Activated CD4-positive, alpha-beta T cell treated with anti-CD3 and anti-CD28 coated beads for 4 hours (primary cell): ENCODE measurements around the gene SMO.

Experiments used
- DNase-seq, 2 donors: peaks; one replicate each; pipeline ENCODE4 v3.0.0-alpha.2; 2020

SMO gene

DNA sequence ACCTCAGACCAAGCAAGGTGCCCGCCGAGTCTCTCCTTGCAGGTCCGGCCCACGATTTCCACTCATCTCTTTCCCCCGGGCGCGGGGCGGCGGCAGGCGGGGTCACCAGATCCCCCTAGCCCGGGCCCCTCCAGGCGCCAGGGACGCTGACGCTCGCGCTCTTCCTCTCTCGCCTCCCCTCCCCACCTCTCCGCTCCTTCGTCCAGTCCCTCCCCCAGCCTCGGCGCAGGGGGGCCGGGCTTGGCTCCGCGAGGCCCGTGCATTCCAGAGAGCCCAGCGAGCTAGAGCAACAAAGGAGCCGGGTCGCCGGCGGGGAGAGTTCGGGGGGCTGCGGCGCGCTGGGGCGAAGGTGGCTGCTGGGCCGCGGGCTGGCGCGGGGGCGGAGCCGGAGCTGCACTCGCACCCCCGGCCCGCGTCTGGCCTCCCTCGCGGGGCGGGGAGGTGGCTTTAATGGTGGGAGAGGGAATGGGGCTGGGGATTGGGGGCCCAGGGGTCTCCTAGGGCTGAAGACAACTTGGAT lies at the start of gene SMO:
Gene SMO (plus strand): TSS at position 262 of the 520 bp plus-strand sequence. CDS start 519 bp downstream, outside the sequence.
- DNase-seq = no peak

DNA sequence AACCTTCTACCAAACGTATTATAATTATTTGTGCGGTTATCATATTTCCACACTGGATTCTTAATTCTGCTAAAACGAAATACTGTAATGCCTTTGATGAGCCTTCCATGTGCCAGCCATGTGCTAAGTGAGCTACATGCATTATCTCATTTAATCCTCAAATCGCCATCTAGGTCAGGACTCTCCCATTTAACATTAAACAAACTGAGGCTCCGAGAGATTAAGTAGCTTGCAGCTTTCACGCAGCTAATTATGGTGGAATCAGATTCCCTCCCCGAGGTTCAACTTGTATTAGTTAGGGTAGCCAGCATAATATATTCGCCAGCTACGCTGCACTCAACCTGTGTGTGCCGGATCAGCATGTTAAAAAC lies 44.7 kb upstream of the SMO start:
- no peak for DNase-seq

DNA sequence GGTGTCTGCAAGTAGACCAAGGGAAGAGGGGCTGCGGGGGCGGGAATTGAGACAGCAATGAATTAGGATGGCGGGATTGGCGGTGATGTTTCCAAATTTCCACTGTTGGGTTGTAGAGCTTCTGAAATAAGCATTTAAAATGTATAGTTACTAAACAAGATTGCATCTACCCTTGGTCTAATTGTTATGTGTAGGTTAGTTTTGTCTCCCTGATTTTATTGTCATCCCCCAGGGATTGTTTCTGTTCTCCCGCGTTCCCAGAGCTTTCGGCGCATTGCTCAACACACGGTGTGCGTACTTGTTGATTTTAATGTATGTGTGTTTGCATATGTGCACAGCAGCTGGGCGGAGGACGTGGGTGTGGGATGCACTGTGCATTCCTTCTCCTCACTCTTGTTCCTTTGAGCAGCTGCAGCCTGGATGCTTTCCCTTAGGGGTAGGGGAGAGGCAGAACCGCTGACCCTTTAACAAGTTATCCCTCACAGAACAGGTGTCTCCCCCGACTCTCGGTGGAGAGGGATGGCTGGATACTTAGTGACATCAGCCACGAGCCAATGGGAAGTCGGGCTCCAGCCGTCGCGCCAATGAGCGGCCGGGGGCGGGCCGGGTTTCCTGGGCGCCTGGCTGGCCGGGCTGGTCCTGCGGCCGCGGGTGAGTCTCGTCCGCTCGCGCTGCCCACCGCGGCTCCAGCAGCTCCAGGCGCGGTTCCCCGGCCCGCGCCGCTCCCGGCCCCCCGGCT lies 44.2 kb upstream of the SMO start, which contains the start of gene TSPAN33:
Gene TSPAN33 (plus strand): TSS at position 613 of the 739 bp plus-strand sequence. CDS start 274 bp downstream, outside the sequence.
- peak; percentile 42 to 43 for DNase-seq

DNA sequence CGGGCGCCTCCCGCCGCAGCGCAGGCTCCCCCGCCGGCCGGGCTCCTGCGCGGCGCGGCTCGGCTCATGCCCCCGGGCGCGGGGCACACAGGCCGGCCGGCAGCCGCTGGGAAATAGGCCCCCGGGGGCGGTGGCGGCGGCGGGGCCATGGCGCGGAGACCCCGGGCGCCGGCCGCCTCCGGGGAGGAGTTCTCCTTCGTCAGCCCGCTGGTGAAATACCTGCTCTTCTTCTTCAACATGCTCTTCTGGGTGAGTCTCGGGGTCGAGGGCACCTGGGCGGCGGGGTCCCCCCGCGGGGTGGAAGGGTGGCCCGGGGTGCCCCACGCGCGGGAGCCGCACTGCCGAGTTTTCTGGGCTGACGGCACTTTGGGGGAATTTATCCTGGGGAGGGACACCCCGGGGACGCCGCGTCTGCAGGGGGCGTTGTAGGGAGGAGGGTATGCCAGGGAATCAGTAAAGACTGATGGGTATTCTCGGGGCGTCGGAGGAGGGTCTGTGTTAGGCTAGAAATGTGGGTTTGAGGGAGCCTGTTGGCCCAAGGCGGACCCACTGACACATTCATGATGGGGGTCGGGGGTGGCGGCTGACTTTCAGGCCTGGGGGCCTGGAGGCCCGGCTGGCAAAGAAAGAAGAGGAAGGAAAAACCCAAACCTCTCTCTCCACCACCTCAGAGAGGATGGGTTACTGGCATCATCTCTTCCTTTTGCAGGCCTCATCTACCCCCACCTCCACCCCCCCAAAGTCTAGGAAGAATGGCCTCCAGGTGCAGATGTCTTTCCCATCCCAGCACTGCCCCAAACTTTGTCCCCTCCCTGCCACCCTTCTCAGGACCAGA lies 43.4 kb upstream of the SMO start:
- DNase-seq = peak in 1 of 2 donors; percentile 16

DNA sequence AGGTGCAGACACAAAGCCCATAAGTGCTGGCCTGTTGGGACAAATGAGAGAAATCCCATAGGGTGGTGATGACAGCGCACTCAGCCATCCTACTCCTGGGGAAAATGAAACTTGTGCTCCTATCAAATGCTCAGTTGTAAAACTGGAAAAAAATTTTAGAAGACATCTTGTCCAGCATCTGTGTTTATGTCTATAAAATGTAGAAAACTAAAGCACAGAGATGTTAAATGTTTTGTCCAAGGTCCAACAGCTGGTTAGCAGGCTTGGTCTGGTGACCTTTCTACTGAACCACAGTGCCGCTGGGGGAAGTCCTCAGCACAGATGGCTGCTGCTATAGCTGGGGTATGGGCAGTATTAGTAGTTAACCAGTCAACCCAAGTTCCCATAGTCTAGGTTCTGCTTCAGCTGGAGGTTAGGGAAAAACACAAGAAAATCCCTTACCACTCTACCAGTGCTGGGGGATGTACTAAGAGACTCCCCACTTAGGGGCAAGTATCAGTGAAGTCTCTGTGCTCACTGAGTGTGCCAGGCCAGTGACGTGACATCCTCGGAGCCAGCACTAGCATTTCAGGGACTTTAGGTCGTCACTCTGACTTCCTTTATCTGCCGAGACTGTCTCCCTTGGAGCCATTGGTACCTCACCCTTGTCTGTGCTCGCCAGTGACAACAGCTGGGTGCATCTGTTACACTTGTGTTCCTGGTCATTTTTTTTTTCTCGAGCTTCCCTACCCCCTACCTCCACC lies 42.0 kb upstream of the SMO start:
- no peak for DNase-seq

DNA sequence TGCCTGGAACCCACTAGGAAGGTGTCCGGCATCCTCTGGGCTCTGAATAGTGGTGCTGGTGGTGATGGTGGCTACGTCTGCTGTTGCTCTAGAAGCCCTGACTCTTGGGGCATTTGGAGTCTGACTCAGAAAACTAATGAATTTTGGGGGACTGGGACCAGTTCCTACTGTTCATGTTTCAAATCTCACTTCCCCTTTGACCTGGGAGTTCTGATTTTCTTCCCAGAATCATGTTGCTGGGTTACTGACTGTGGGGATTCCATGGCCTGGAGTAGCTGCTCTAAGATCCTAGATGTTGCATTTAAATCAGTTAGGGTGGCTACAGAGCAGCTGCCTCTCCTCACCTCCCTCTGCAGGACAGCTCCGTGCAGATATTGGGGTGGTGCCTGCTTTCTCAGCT lies 40.7 kb upstream of the SMO start:
- DNase-seq = no peak

DNA sequence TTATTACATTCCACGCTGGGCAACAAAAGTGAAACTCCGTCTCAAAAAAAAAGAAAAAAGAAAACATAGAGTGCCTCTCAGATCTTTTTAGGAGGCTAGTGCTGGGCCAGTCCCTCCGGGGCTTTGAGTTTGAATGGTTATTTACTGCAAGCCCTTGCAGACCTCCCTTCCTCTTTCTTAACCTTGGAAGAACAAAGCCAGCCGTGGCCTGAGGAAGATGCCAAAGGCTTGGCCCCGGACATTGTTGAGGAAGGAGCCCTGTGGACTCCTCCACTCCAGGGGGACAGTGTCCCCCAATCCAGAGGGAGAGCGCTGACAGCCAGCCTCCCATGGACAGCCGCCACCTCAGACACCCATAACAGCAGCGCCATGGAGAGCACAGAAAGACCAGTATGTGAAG lies 38.9 kb upstream of the SMO start:
- no peak for DNase-seq

DNA sequence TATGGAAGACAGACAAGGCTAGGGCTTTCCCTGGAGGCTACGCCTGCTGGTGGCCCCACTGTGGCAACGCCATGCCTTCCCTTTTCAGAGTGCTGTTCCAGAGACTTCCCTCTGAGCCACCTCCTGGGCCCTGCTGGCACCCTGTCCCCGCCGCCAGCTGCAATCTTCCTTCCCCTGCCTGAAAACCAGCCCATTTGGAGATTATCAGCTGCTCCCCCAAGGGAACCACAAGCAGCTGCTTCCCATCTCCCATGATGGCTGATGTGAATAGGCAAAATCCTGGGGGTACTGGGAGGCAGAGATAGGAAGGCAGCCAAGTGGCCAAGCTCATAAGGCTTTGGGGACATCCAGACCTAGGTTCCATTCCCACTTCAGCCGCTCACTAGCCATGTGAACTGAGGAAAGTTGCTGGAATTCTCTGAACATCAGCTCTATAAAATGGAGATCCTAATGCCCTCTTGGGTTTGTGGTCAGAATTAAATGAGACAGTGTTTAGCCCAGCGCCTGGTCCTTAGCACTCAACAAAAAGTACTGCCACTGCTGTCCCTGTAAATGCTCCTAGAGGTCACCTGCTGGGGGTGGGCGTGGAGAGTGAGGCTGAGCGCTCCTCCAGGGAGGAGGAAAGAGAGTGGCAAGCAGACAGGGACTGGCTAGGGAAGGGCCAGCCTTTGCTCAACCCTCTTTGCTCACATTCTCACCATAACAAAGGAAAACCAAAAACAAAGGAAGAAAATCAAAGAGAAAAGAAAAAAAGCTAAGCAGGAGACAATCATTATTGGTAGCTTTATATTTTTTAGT lies 38.0 kb upstream of the SMO start:
- DNase-seq = no peak

DNA sequence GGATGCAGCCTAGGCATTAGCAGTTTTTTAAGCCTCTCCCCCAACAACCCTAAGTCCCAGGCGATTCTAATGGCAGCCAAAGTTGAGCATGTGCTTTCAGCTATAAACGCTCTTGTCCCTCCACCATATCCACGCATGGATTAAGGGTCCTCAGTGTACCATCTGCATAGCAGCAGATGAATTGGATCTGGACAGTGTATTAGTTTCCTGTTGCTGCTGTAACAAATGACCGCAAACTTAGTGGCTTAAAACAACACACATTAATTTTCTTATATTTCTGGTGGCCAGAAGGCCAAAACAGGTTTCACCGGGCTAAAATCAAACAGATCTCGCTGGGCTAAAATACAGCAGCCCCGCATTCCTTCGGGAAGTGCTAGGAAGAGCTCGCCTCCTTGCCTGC lies 30.8 kb upstream of the SMO start:
- no peak for DNase-seq

DNA sequence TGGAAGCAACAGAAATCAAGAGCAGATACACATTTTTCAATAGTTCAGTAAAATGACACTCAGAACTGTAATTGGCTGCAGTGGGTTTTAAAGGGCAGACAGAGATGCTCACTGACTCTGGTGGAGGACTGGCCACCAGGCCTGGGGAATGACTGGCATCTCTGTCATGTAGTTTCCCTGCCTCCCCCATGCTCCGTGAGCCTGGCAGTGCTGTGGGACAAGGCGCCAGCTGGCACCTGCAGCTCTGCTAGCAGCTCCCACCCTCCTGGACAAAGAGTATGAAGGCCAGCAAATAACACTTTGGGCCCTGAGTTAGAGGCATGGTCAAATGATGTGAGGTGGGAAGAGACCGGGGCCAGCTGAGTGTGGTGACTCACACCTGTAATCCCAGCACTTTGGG lies 28.9 kb upstream of the SMO start:
- no peak for DNase-seq

DNA sequence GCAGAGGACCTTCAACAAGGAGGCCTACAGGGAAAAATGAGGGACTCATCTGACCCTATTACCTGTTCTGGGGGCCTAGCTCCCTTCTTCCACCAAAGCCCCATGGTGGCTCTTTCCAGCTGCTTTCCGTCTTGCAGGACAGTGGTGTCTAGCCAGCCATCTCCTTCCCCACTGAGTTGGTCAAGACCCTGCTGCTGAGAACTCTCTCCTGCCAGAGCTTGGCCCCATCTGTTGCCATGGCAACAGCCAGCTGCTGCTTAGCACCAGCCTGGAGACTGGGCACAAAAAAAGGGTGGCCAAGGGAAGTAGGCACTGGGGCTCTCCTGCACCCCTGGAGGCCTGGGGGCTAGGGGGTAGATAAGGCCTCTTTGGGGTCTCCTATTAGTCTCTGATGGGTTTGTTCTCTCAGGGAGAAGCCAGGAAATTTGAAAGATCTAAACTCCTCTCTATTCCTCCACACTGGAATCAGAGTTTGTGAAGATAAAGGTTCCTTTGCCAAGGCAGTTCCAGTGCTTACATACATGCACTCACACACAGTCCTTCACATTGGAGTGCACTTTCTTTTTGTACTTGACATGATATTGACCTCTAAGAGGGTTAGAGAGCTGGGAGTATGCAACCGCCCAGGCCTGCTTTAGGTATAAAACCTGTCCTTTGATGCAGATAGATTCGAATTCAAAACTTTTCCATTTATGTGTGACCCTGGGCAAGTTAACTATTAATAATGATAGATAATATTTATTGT lies 28.1 kb upstream of the SMO start:
- no peak for DNase-seq

DNA sequence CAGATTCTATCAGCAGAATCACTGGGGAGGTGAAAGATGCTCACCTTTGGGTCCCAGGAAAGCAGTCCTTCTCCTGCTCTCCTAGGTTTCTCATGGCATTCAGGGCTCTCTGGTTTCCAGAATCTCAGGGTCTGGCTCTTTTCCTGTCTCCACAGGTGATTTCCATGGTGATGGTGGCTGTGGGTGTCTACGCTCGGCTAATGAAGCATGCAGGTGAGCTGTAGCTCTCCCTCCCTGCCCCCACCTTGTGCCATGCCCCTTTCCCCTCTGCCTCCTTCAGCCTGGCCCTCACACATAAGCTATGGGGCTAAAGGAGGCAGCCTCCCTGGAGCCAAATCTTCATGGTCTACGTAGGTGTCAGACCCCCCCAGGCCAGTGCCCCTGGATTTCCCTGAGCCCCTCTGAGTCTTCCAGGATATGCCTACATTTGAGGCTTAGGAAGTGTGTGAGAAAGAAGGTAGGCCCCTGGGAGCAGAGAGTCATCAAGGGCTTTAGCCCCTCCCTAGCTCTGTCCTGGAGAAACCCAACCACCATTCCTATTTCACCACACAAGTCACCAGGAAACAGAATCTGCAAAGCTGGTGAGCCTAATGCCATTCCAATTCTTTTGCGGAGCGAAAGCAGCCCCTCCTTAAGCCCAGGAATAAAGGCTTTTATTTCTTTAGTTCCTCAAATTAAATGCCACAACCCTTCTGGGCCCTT lies 26.8 kb upstream of the SMO start:
- DNase-seq = no peak

DNA sequence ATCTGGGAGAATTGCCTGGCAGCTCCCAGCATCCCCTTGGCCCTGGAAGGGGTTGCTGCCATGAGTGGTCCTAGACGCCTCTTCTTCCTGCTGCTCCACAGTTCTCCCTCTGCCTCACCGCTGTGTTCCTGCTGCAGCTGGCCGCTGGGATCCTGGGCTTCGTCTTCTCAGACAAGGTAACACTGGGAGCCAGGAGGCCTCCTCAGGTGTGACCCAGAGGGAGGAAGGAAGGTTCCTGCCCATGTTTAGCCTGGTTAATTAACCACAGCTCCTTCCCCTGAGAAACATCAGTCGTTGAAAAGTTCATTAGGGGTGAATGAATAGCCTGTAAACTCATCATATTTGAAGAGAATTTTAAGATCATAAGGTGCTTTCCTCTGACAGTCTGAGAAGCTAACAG lies 25.7 kb upstream of the SMO start:
- no peak for DNase-seq

DNA sequence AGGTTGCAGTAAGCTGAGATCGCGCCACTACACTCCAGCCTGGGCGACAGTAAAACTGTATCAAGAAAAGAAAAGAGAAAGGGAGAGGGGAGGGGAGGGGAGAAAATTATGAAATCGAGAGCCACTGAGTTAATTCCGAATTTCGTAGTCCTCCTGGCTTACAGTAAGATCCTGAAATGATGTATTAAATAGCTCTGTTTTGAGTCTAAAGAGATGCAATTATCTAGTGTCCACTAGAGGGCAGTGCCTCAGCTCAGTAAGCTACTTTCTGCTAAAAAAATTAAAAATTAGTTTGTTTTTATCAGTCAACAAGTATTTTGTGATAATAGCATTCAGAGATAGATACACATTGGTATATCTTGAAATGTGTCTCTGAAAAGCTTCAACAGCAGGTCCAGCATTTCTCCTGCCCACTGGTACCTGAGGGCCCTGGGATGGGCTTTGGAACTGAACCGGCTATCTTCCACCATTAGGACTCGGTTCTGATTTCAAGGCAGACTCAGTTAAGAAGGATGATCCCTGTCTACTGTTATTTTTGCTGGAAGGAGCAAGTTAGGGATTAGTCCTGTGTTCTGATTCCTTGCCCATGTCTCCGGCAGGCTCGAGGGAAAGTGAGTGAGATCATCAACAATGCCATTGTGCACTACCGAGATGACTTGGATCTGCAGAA lies 24.4 kb upstream of the SMO start:
- peak in 1 of 2 donors; percentile 14 for DNase-seq

DNA sequence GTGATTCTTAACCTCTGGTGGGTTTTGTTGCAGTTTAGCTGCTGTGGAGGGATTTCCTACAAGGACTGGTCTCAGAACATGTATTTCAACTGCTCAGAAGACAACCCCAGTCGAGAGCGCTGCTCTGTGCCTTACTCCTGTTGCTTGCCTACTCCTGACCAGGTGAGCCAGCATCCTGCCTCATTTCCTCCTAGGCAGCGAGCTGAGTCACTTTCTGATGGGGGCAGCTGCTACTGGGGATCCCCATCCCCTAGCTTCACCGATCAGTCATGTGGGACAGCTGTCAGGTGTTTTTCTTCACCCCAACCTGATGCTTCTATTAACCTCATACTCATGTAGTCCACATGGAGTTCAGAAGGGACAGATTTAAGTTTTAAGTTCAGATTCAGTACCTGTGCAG lies 21.7 kb upstream of the SMO start:
- no peak for DNase-seq

DNA sequence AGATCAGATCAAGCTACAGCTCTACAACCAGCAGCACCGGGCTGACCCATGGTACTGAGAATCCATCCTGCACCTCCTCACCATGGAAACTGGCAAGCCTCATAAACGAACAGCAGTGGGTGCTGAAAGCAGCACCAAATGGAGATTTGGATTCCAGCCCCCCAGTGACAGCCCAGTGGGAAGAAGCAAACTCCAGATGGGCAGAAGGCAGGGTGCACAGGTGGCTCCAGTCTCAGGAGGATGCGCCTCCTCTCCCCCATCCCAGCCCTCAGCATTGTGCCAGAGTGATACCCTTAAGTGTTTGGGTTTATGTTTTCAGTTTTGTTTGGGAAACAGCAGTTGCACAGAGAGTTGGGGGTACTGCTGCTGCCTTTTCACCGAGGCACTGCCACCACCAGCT lies 20.6 kb upstream of the SMO start:
- DNase-seq = no peak

DNA sequence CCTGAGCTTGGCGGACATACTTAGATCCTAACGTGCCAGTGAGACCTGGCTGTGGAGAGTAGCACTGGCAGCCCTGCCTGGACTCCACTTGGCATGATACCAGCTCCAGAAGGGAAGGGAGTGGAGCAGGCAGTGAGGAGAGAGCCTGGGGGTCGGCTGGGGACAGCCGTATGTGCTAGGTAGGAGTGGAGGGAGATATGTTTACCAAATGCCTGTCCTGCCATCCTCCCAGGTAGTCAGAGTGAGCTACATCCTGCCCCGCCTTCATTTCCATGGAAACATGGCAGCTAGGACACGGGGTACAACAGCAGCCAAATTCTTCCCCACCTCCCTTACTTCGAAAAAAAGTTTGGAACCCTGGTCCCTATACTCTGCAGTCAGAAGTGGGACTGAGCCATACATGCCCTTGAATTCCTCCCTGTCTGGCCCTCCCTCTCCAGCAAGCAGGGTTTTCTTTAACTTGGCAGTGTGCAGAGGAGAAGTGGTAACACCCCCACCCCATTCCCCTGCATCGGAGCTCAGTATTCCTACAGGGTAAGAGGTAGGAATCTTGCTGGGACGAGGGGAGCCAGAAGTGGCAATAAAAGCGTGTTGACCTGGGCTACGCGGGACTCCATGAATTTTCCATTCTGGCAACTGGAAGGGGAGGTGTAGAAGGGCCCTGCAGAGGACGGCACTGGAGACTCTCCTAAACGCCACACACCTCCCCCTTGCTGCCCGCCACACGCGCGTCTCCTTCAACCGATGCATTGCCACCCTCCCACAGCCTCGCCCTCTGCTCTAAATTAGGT lies 20.0 kb upstream of the SMO start:
- DNase-seq = no peak

DNA sequence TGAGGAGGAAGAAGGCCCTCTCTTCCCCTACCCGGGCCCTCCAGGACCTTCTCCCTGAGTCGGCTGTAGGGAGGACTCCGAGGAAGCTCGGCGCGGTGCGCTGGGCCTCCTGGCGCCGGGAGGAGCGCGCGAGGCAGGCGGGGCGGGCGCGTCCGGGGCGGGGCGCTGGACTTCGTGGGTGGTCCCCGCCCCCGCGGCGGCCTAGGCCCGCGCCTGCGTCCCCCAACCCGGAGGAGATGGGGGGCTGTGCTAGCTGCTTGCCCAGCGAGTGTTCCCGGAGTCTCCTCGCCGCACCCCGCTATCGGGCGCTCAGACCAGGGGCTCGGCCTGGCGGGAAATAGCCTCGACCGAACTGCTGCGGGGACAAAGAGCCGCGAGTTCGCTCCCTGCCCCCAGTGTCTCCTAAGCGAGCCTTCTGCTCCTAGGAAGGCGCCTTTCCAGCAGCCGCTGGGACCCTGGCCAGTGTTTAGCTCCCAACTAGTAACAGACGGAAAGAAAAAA lies 19.2 kb upstream of the SMO start:
- peak; percentile 12 to 22 for DNase-seq
